ENCODE results near the gene GRPEL2.

GRPEL2 gene

GRCh38 chr5:149358868-149359495 lies 13.7 kb downstream of the GRPEL2 start:
- H3K9me3 Mint-ChIP-seq, result no peaks in the 10 kb centered on the region
- H3K4me1 Mint-ChIP-seq, result peaks cover 26% of the 10 kb centered on the region
- peak overlapping the region; percentile 79 for H3K27ac Mint-ChIP-seq
- H3K27me3 Mint-ChIP-seq, result no peaks in the 10 kb centered on the region
- peaks cover 23% of the 10 kb centered on the region for H3K36me3 Mint-ChIP-seq
- ATAC-seq, result no peak
- H3K4me3 Mint-ChIP-seq, result peak overlapping the region; percentile 87

GRCh38 chr5:149360272-149360671 lies 15.0 kb downstream of the GRPEL2 start:
- no peaks in the 10 kb centered on the region for H3K27me3 Mint-ChIP-seq
- no peak overlapping the region for H3K27ac Mint-ChIP-seq
- peaks cover 18% of the 10 kb centered on the region for H3K36me3 Mint-ChIP-seq
- H3K4me3 Mint-ChIP-seq, result no peak overlapping the region
- H3K4me1 Mint-ChIP-seq, result peaks cover 22% of the 10 kb centered on the region
- ATAC-seq, result no peak
- H3K9me3 Mint-ChIP-seq, result no peaks in the 10 kb centered on the region

- H3K9me3 Mint-ChIP-seq, result no peaks in the 10 kb centered on the region
- H3K27me3 Mint-ChIP-seq, result no peaks in the 10 kb centered on the region
- no peak overlapping the region for H3K27ac Mint-ChIP-seq
- H3K4me3 Mint-ChIP-seq, result no peak overlapping the region
- ATAC-seq, result no peak
- H3K36me3 Mint-ChIP-seq, result peaks cover 14% of the 10 kb centered on the region
- H3K4me1 Mint-ChIP-seq, result peaks cover 20% of the 10 kb centered on the region
Observed at GRCh38 chr5:149362541-149362940, 17.2 kb downstream of the GRPEL2 start.

GRCh38 chr5:149363358-149363757 lies 18.1 kb downstream of the GRPEL2 start:
- Mint-ChIP-seq H3K9me3 (no peaks in the 10 kb centered on the region), H3K27ac (no peak overlapping the region), H3K4me1 (peaks cover 22% of the 10 kb centered on the region), H3K27me3 (no peaks in the 10 kb centered on the region), H3K36me3 (peaks cover 17% of the 10 kb centered on the region), H3K4me3 (no peak overlapping the region)
- no peak for ATAC-seq

GRCh38 chr5:149363936-149364335 lies 18.6 kb downstream of the GRPEL2 start:
- ATAC-seq, result no peak
- Mint-ChIP-seq H3K4me1 (peaks cover 18% of the 10 kb centered on the region), H3K9me3 (no peaks in the 10 kb centered on the region), H3K27me3 (no peaks in the 10 kb centered on the region), H3K4me3 (no peak overlapping the region), H3K27ac (no peak overlapping the region), H3K36me3 (peaks cover 19% of the 10 kb centered on the region)

- H3K4me1 Mint-ChIP-seq, result peaks cover 15% of the 10 kb centered on the region
- no peak overlapping the region for H3K4me3 Mint-ChIP-seq
- no peak for ATAC-seq
- no peak overlapping the region for H3K27ac Mint-ChIP-seq
- H3K27me3 Mint-ChIP-seq, result no peaks in the 10 kb centered on the region
- H3K9me3 Mint-ChIP-seq, result no peaks in the 10 kb centered on the region
- H3K36me3 Mint-ChIP-seq, result peaks cover 19% of the 10 kb centered on the region
Observed at GRCh38 chr5:149364719-149365118, 19.4 kb downstream of the GRPEL2 start.

- peaks cover 19% of the 10 kb centered on the region for H3K36me3 Mint-ChIP-seq
- H3K27ac Mint-ChIP-seq, result no peak overlapping the region
- no peaks in the 10 kb centered on the region for H3K9me3 Mint-ChIP-seq
- no peaks in the 10 kb centered on the region for H3K27me3 Mint-ChIP-seq
- no peak for ATAC-seq
- no peak overlapping the region for H3K4me3 Mint-ChIP-seq
- peaks cover 15% of the 10 kb centered on the region for H3K4me1 Mint-ChIP-seq
Observed at GRCh38 chr5:149365418-149365817, 20.1 kb downstream of the GRPEL2 start.

GRCh38 chr5:149366169-149366729 lies 20.9 kb downstream of the GRPEL2 start:
- Mint-ChIP-seq H3K4me1 (peaks cover 15% of the 10 kb centered on the region), H3K27ac (no peak overlapping the region), H3K27me3 (no peaks in the 10 kb centered on the region), H3K9me3 (no peaks in the 10 kb centered on the region), H3K4me3 (no peak overlapping the region), H3K36me3 (peaks cover 19% of the 10 kb centered on the region)
- ATAC-seq, result no peak

- no peak overlapping the region for H3K27ac Mint-ChIP-seq
- peak; percentile 72 for ATAC-seq
- no peaks in the 10 kb centered on the region for H3K9me3 Mint-ChIP-seq
- H3K36me3 Mint-ChIP-seq, result peaks cover 19% of the 10 kb centered on the region
- no peak overlapping the region for H3K4me3 Mint-ChIP-seq
- peaks cover 15% of the 10 kb centered on the region for H3K4me1 Mint-ChIP-seq
- no peaks in the 10 kb centered on the region for H3K27me3 Mint-ChIP-seq
Observed at GRCh38 chr5:149367249-149367971, 22.1 kb downstream of the GRPEL2 start.

- Mint-ChIP-seq H3K9me3 (no peaks in the 10 kb centered on the region), H3K36me3 (peaks cover 14% of the 10 kb centered on the region), H3K4me3 (no peak overlapping the region), H3K27ac (no peak overlapping the region), H3K27me3 (no peaks in the 10 kb centered on the region), H3K4me1 (peaks cover 15% of the 10 kb centered on the region)
- no peak for ATAC-seq
Observed at GRCh38 chr5:149367972-149368645, 22.8 kb downstream of the GRPEL2 start.

- ATAC-seq, result no peak
- peaks cover 15% of the 10 kb centered on the region for H3K4me1 Mint-ChIP-seq
- H3K4me3 Mint-ChIP-seq, result no peak overlapping the region
- H3K27ac Mint-ChIP-seq, result no peak overlapping the region
- H3K27me3 Mint-ChIP-seq, result no peaks in the 10 kb centered on the region
- peaks cover 6% of the 10 kb centered on the region for H3K36me3 Mint-ChIP-seq
- H3K9me3 Mint-ChIP-seq, result no peaks in the 10 kb centered on the region
Observed at GRCh38 chr5:149370878-149371277, 25.6 kb downstream of the GRPEL2 start.

- peaks cover 15% of the 10 kb centered on the region for H3K4me1 Mint-ChIP-seq
- H3K27me3 Mint-ChIP-seq, result no peaks in the 10 kb centered on the region
- peak; percentile 81 for ATAC-seq
- no peaks in the 10 kb centered on the region for H3K9me3 Mint-ChIP-seq
- H3K27ac Mint-ChIP-seq, result no peak overlapping the region
- no peak overlapping the region for H3K4me3 Mint-ChIP-seq
- peaks cover 6% of the 10 kb centered on the region for H3K36me3 Mint-ChIP-seq
Observed at GRCh38 chr5:149371296-149371962, 26.1 kb downstream of the GRPEL2 start.

GRCh38 chr5:149372076-149372795 lies 26.9 kb downstream of the GRPEL2 start:
- H3K9me3 Mint-ChIP-seq, result no peaks in the 10 kb centered on the region
- no peak for ATAC-seq
- H3K4me1 Mint-ChIP-seq, result peaks cover 12% of the 10 kb centered on the region
- H3K4me3 Mint-ChIP-seq, result no peak overlapping the region
- no peak overlapping the region for H3K27ac Mint-ChIP-seq
- no peaks in the 10 kb centered on the region for H3K27me3 Mint-ChIP-seq
- peaks cover 6% of the 10 kb centered on the region for H3K36me3 Mint-ChIP-seq

- Mint-ChIP-seq H3K27ac (no peak overlapping the region), H3K4me3 (no peak overlapping the region), H3K9me3 (no peaks in the 10 kb centered on the region), H3K27me3 (no peaks in the 10 kb centered on the region), H3K4me1 (peaks cover 5% of the 10 kb centered on the region), H3K36me3 (peaks cover 6% of the 10 kb centered on the region)
- no peak for ATAC-seq
Observed at GRCh38 chr5:149372932-149373331, 27.6 kb downstream of the GRPEL2 start.
